Hematopoietic multipotent progenitor cell treated with erythropoietin and hydrocortisone succinate and interleukin-3 and kit ligand, for 4 days (in vitro differentiated cells): ENCODE measurements around the gene ZCCHC14.
"Not testable (repeated sequence)": the region's sequence is repeated elsewhere in the genome, so short reads cannot be mapped to it uniquely, and the experiment has no call there.

Experiments
- DNase-seq: peaks from one replicate; pipeline ENCODE4 v3.0.0-alpha.2; 2015

The ZCCHC14 gene

DNA sequence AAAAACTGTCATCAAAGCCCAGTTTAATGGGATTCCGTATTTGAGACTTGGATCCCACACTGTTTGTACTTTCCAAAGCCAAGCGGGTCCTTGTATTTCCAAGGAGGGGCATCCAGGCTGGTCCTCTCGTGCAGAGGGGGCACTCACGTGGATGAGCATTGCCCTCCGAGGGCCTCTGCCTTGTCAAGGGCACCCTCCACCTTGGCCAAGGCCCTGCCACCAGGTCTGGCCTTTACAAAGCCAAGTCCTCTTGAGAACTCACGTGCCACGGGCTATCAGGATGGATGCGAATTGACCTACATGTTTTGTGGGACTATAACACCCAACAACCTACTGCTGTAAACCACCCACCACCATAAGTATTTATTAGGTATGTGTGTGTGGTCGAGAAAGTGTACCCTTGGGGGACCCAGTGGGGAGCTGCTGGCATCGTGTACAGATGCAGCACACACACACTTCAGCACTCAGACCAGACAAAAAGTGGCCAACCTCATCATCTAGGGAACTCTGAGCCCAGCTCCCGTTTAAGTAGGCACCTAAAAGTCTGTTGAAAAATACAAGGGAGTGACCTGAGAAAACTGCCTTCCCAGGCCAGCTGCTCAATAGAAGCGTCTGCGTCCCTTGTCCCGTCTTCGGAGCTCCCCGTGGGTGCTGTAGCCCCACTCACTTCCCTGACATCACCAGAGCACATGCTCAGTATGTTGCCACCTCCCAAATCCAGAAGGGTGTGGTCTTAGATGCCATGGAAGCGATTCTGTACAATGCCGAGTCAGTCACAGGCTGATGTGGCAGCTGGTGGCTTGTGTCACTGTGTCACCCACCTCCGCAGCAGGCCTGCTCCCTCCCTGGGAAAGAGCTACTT, 87.8 kb downstream of the ZCCHC14 start:
- DNase-seq = no peak

DNA sequence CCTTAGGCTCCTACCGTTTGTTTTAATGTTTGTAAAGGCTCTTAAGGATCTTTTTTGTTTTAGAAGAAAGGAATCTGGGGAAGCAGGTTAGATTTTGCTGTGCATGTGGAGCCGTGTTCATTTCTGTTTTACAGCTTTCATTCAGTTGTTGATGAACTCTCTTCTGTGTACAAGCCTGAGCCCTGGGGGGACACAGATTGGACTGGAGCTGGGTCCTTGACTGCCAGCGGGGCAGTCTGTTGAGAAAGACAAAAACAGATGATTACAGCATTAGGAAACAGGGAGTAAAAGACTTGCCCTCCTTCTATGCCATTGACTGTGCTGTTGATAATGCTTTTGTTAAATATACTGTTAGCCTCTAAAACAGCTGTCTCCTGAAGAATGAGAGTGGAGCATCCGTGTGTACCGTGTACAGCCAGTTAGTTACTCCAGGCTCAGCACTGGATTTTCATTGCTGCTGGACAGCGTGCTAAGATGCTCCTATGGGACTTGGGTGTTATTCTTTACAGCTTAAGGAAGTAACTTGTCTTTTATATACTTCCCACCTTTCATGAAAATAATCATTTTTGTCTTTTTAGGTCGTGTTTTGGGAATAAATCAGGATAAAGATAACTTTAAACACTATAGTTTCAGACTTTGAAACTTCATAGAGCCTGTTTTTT, 97.5 kb downstream of the ZCCHC14 start:
- DNase-seq = no peak

DNA sequence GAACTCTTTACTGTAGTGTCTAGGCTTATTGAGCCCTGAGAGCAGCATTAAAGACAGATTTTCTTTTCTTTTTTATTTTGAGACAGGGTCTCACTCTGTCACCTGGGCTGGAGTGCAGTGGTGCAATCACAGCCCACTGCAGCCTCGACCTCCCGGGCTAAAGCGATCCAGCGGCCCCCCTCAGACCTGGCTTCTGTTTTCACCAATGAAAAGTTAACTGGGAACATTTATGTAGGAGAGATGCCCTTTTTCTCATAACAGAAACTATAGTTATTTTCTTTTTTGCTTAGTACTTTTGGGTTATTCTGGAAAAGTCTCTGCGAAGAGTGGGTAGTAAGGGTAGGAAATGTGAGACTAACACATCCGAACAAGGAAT, 99.2 kb downstream of the ZCCHC14 start:
- no peak for DNase-seq

DNA sequence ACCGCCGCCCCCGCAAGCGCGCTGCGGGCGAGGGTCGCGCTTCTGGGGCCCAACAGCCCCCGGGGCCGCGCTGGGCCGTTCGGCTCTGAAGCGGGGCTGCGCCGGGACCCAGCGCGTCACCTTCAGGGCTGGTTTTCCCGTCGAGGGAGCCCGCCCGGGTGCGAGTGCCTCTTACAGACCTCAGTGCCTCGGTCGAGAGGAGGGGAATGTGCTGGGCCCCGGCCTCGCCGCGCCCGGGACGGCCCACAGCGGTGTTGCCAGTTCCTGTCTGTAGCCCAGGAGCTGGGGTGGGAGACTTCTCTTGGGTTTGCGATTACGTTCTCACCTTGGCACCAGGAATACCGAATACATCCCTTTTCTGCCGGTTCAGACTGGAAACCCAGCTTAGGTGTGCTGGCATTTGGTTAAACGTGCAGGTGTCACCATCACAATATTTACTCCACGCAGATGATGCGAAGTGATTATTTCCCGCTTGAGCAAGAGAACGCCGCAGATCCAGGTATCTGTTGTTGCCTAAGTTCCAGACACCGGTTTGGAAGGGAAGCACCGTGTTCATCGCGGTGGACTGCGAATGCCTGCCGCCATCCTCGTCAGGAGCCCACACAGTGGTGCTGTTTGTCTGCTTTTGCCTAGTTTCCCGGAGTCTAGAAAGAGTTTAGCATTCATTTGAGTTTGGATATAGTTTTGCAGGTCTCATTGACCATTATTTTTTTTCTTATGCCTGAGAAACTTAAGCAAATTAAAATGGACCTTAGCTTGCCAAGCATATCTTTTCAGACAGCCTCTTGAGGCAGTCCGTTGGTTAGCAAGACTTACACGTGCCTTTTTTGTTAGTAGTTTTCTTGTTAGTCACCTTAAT, 99.8 kb downstream of the ZCCHC14 start:
- peak; percentile 59 for DNase-seq

DNA sequence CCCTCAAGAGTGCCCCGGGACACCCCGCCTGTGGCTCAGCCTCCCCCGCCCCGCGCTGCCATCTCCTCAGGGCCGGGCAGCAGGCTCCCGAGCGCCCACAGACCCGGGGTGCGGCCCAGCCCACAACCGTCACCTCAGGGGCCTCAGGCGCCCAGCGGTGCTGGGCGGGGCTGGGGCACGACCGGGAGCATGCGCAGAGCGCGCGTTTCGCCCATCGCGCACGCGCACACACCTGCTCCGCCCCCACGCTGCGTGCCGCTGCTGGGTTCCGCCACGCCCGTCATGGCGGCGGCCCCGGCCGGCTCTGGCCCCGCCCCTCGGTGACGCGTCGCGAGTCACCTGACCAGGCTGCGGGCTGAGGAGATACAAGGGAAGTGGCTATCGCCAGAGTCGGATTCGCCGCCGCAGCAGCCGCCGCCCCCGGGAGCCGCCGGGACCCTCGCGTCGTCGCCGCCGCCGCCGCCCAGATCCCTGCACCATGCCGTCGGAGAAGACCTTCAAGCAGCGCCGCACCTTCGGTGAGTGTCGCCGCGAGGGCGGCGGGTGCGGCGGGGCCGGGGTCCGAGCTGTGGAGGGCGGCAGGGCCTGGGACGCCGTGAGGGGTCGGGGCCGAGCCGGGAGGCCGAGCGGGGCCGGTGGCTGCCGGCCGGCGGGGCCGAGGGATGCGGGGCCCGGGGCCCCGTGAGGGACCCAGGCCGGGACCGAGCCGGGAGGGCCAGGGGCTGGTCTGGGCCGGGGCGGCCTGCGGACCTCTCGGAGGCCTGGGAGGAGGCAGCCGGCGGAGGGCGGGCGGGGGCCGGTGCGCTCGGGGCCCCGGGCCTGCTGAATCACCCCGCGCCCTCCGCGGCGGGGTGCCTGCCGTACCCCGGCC, 100.6 kb downstream of the ZCCHC14 start, which contains the start of gene MAP1LC3B:
TSS of gene MAP1LC3B (plus strand) at position 387 of the 871 bp plus-strand sequence. CDS start at position 479, 92 bp downstream.
- peak; percentile 98 for DNase-seq

DNA sequence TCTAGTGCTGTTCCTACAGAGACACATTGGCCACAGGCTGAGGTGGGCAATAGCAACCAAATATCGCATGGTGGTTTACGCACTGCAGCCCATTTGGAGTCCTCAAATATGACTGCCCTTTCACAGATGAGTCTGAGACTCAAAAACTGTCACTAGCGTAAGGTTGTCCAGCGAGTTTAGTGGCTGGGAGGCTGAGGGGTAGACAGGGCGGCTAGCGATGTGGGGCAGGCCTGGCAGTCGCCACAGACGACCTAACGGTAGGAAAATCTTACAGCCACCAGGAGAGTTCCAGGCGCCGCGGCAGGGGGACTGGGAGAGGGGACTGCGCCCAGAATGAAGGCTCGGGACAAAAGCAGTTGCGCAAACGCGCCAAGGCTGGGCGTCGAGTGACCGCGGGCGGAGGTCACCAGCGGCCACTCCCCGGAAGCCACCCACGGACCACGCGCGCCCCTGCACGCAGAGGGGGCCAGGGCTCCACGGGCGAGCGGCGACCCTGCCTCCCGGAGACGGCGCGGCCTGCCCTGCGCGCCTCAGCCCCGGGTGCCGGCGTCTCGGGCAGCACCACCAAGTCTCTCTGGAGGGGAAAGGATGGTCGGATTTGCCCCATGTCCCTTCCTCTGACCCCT, 101.4 kb downstream of the ZCCHC14 start:
- DNase-seq = peak; percentile 61

DNA sequence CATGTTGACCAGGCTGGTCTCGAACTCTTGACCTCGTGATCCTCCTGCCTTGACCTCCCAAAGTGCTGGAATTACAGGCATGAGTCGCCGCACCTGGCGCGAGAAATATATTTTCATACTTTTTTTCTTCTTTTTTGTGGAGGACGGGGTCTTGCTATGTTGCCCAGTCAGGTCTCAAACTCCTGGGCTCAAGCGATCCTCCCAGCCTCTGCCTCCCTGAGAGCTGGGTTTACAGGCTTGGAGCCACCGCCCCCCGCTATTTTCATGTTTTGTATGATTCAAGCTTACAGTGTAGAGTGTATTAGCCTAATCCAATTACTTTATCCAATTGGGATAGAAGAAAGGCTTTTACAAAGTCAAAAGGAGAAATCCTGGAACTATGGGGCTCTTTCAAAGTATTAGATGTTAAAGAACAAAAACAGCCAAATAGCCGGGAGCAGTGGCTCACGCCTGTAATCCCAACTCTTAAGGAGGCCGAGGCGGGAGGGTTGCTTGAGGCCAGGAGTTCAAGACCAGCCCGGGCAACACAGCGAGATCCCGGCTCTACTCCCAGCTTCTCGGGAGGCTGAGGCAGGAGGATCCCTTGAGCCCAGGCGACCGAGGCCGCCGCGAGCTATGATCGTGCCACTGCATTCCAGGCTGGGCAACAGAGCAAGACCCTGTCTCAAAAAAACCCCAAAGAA, 102.0 kb downstream of the ZCCHC14 start:
- DNase-seq = no peak

DNA sequence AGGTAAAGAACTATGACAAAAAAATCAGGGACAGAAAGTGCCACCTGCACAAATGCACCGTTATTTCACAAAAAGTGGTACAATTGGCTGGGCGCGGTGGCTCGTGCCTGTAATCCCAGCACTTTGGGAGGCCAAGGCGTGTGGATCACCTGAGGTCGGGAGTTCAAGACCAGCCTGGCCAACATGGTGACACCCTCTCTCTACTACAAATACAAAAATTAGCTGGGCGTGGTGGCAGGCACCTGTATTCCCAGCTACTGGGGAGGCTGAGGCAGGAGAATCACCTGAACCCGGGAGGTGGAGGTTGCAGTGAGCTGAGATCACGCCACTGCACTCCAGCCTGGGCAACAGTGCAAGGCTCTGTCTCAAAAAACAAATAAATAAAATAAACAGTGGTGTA, 102.9 kb downstream of the ZCCHC14 start:
- DNase-seq = not testable (repeated sequence)

DNA sequence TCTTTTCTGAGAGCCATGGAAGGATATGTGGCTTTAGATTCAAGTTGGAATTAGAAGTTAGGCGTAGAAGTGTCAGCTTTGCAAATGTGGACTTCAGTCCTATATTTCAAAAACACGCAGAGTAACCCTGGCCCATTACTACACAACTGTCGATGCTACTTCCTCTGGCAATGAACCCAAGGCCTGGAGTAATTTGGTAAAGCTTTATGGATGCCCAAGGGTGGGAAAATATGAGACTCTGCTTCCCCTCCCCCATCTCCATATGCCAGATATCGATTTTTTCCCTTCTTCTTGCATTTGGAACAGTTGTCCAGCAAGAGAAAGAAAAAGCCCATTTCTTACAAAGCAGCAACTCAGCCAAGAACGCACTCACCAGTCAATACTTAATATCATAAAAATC, 103.6 kb downstream of the ZCCHC14 start:
- no peak for DNase-seq

DNA sequence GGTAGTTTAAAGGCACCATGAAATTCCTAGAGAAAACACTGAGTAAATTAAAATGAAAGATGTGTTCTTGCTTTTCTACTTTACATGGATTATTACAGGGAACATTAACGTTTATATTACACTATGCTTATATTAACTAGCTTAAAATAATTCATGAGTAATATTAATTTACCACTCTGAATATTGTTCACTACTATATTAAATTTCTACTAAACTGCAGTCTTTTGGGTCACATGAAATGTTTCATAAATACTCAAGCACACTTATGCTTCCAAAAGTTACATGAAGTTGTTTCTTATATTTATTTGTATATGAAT, 104.0 kb downstream of the ZCCHC14 start:
- DNase-seq = no peak

DNA sequence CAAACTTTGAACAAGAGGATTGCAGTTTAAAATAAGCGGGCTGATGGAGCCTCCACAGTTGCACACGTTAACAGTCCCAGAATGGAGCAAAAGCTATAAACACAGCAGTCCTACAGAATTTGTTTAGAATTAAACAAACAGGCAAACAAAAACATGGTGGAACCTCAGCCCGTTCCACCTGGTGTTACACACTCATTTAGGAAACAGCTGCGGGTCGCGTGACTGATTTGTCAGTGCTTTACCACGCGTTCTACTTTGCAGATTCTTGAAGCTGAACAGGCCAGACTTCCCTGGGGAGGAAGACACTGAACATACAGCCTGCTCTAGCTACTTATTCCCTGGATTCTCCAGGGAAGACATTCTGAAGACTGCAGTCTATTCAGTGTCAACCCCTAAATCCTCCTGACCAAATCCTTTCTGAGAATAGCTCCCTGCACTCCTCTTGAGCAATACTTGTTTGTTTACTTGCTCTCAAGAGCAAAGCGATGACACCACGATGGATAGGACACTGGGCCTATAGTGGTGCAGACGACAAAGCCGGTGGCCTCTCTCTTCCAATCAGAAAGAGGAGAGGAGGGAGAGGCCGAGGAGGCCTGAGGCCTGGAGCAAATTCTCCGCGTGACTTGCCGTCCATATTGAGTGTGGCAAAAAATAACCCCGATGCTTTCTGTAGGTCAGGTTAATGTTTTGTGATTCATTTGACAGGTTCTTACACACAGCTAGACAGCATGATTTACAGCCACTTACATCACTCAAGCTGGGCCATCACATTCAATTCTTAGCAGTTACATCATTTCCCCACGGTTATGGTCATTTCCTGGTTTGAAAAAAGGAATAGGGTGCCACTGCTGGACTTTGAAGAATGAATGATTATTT, 104.6 kb downstream of the ZCCHC14 start:
- peak; percentile 99 for DNase-seq

DNA sequence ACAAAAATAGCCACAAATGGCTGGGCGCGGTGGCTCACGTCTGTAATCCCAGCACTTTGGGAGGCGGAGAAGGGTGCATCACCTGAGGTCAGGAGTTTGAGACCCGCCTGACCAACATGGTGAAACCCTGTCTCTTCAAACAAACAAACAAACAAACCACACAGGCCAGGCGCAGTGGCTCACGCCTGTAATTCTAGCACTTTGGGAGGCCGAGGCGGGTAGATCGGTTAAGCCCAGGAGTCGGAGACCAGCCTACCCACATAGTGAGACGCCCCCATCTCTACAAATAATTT, 108.0 kb downstream of the ZCCHC14 start:
- not testable (repeated sequence) for DNase-seq

DNA sequence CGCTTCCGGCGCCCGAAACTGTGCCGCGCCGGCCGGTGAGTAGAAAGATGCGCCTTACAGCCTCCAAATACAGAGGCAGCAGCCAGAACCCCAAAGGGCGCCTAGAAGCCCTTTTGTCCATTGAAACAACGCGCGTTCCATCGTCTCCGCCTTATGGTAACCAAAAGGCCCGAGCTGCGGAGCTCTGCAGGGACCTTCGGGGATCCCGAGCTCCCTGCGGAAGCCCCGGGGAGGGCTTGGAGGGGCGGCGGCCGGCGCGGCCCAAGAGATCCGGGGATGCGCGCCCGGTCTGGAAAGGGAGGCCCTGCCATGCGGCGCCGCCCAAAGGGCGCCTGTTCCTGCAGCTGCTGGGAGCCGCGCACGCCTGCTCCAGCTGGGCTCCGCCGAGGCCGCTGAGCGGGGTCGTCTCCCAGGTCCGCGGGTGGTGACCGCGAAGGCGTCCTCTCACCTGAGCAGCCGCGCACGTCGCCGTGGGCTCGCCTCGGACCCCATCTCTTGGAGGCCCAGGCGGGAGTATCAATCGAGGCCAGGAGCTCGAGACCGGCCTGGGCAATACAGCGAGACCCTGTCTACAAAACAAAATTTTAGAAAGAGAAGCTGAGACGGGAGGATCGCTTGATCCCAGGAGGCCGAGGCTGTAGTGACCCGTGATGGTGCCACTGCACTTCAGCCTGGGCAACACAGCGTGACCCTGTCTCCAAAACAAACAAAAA, 108.5 kb downstream of the ZCCHC14 start:
- DNase-seq = no peak

DNA sequence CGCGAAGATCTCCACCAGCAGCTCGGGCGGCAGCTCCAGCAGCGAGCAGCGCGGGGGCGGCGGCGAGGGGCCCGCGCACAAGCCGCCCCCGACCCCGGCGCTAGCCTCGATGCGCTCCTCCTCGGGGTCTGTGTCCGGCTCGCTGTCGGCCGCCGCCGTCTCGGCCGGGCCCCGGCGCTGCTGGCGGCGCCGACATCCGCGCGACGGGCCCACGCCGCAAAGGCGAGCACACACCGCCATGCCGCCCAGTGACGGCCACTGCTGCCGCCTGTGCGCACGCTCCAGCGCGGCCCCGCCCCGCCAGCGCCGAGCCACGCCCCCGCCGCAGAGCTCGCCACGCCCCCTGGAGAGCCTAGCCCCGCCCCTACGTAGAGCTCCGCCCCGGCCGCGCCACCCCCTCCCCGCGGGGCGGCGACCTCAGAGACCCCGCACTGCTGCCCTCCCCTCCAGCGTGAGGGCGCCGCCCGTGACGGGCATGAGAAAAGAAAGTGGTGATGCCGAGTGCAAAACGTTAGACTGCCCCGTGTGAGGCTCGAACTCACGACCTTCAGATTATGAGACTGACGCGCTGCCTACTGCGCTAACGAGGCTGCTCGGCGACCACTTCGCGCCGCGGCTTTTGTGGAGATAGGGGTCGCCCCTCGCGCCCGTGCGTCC, 109.2 kb downstream of the ZCCHC14 start, which contains the start of gene FBXO31:
TSS of gene FBXO31 (minus strand) at position 272 of the 657 bp plus-strand sequence. CDS start at position 240, 32 bp downstream.
- peak; percentile 95 for DNase-seq

DNA sequence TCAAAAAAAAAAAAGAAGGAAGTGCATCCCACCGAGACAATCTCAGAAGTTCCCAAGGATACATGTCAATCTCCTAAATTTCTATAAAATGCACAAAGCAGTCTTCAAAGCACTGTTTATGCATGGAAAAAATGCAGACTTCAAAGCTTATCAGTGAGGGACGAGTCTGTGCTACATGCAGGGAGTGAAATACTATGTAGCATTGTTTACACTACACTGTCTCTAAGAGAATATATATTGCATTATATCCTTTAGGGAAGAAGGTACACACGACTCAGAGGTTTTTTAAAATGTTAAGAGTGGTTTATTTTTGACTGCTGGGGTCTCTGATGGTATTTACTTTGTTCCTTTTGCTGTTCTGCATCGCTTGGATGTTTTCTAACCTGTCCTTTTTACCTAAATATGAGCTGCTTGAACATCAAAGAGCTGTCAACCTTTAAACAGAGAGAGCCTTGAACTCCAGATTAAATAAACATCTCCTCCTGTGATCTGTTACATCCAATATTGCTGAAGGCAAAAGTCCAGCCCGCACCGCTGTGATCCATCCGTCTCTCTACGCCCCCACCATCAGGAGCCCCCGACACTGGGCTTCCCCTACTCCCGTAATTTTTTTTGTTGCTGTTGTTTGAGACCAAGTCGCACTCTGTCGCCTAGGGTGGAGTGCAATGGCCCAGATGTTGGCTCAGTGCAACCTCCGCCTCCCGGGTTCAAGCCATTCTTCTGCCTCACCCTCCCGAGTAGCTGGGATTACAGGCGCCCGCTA, 110.6 kb downstream of the ZCCHC14 start:
- no peak for DNase-seq

DNA sequence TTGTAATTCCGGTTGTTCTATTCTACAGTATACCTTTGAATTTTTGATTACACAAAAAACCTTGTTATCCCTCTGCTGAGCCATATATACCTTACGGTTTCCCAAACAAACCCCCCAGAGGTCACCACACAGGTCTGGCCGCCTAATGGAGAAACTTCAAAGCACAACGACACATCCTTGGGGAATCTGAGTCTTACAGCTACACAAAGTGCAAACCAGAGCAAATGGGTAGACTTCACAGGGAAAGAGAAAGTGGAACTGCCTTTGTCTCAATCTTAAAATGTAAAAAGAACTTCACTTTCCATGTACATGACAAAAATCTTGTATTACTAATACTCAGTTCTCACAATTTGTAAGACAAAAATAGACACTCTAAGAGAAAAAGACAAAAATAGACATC, 111.9 kb downstream of the ZCCHC14 start:
- no peak for DNase-seq

DNA sequence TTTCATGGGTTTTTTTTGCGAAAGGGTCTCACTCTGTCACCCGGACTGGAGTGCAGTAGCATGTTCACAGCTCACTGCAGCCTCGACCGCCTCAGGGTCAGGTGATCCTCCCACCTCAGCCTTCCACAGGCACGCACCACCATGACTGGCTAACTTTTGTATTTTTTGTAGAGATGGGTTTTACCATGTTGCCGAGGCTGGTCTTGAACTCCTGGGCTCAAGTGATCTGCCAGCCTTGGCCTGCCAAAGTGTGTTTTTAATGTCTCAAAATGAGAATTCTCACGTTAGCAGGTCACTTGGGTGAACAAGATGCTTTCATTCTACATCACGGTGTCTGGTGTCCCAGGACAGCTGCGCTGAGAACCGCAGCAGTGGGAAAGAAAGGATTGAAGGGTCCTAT, 112.4 kb downstream of the ZCCHC14 start:
- no peak for DNase-seq

DNA sequence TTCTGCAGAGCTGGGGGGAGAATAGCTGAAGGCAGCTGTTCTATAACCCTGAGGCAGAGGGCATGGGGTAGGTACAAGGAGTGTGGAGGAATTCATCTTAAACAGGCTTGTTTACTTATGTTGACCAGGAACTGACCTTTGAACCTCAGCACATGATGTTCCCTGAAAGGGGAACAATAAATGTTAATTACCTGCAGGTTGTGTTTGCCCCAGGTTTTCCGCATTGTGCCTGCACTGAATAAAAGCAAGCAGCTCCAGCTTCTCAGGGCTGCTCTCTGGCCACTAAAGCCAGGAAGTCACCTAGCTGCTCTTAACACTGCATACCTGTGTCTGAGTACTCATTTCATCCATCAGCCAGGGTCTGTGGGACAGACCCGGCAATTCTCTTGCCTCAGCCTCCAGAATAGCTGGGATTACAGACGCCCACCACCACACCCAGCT, 113.5 kb downstream of the ZCCHC14 start:
- not testable (repeated sequence) for DNase-seq
